ENCODE measurements around the gene NUFIP2. TPM values are rescaled to one million over a fixed set of nuclear protein-coding genes. Genes with fewer than 3 reads are reported as not detected.

The NUFIP2 gene
- total RNA-seq, 1 donor from 2014 or later = 68.1 TPM

- H3K9me3 Mint-ChIP-seq (ENCODE audit: unreplicated experiment) = no peaks in the 10 kb centered on the region
- no peak for DNase-seq (ENCODE audit: low spot score)
- H3K4me3 Mint-ChIP-seq (ENCODE audit: unreplicated experiment) = no peak overlapping the region
- H3K27me3 Mint-ChIP-seq (ENCODE audit: unreplicated experiment) = peaks cover 1% of the 10 kb centered on the region
- no peak for TF ChIP-seq CTCF (IDR thresholded peaks at IDR 0.05; ENCODE audit: unreplicated experiment)
- no peaks in the 10 kb centered on the region for H3K4me1 Mint-ChIP-seq (ENCODE audit: unreplicated experiment)
- no peak overlapping the region for H3K27ac Mint-ChIP-seq (ENCODE audit: unreplicated experiment)
- peaks cover 4% of the 10 kb centered on the region for H3K36me3 Mint-ChIP-seq (ENCODE audit: low read depth, unreplicated experiment)
Observed at GRCh38 chr17:29251184-29251583, 42.8 kb downstream of the NUFIP2 start.

- DNase-seq (ENCODE audit: low spot score) = no peak
- Mint-ChIP-seq H3K9me3 (ENCODE audit: unreplicated experiment) (no peaks in the 10 kb centered on the region), H3K27me3 (ENCODE audit: unreplicated experiment) (peaks cover 1% of the 10 kb centered on the region), H3K4me3 (ENCODE audit: unreplicated experiment) (no peak overlapping the region), H3K36me3 (ENCODE audit: low read depth, unreplicated experiment) (peaks cover 4% of the 10 kb centered on the region), H3K4me1 (ENCODE audit: unreplicated experiment) (no peaks in the 10 kb centered on the region), H3K27ac (ENCODE audit: unreplicated experiment) (no peak overlapping the region)
- no peak for TF ChIP-seq CTCF (IDR thresholded peaks at IDR 0.05; ENCODE audit: unreplicated experiment)
Observed at GRCh38 chr17:29250666-29251065, 43.3 kb downstream of the NUFIP2 start.

GRCh38 chr17:29248845-29249244, 45.1 kb downstream of the NUFIP2 start:
- Mint-ChIP-seq H3K27me3 (ENCODE audit: unreplicated experiment) (peaks cover 1% of the 10 kb centered on the region), H3K9me3 (ENCODE audit: unreplicated experiment) (no peaks in the 10 kb centered on the region), H3K27ac (ENCODE audit: unreplicated experiment) (no peak overlapping the region), H3K36me3 (ENCODE audit: low read depth, unreplicated experiment) (peaks cover 4% of the 10 kb centered on the region), H3K4me3 (ENCODE audit: unreplicated experiment) (no peak overlapping the region), H3K4me1 (ENCODE audit: unreplicated experiment) (no peaks in the 10 kb centered on the region)
- no peak for DNase-seq (ENCODE audit: low spot score)
- TF ChIP-seq CTCF (IDR thresholded peaks at IDR 0.05; ENCODE audit: unreplicated experiment) = no peak

GRCh38 chr17:29247219-29247618, 46.7 kb downstream of the NUFIP2 start:
- TF ChIP-seq CTCF (IDR thresholded peaks at IDR 0.05; ENCODE audit: unreplicated experiment) = no peak
- Mint-ChIP-seq H3K27me3 (ENCODE audit: unreplicated experiment) (peaks cover 1% of the 10 kb centered on the region), H3K36me3 (ENCODE audit: low read depth, unreplicated experiment) (peaks cover 4% of the 10 kb centered on the region), H3K27ac (ENCODE audit: unreplicated experiment) (no peak overlapping the region), H3K4me3 (ENCODE audit: unreplicated experiment) (no peak overlapping the region), H3K4me1 (ENCODE audit: unreplicated experiment) (no peaks in the 10 kb centered on the region), H3K9me3 (ENCODE audit: unreplicated experiment) (no peaks in the 10 kb centered on the region)
- no peak for DNase-seq (ENCODE audit: low spot score)

- peaks cover 4% of the 10 kb centered on the region for H3K36me3 Mint-ChIP-seq (ENCODE audit: low read depth, unreplicated experiment)
- TF ChIP-seq CTCF (IDR thresholded peaks at IDR 0.05; ENCODE audit: unreplicated experiment) = no peak
- H3K27me3 Mint-ChIP-seq (ENCODE audit: unreplicated experiment) = peaks cover 1% of the 10 kb centered on the region
- no peaks in the 10 kb centered on the region for H3K4me1 Mint-ChIP-seq (ENCODE audit: unreplicated experiment)
- H3K4me3 Mint-ChIP-seq (ENCODE audit: unreplicated experiment) = no peak within 1 kb of the TSS
- H3K9me3 Mint-ChIP-seq (ENCODE audit: unreplicated experiment) = no peaks in the 10 kb centered on the region
- no peak within 1 kb of the TSS for H3K27ac Mint-ChIP-seq (ENCODE audit: unreplicated experiment)
- no peak for DNase-seq (ENCODE audit: low spot score)
Observed at GRCh38 chr17:29246628-29247027, 47.3 kb downstream of the NUFIP2 start, which contains the start of gene CRYBA1. Gene CRYBA1 (plus strand): TSS chr17:29246859. CDS start chr17:29246864, 5 bp downstream.
